ENCODE data around the gene GPATCH11. TPM values are rescaled to one million over a fixed set of nuclear protein-coding genes. Genes with fewer than 3 reads are reported as not detected.

GPATCH11 gene
- total and polyA plus RNA-seq, 3 experiments from 2014 or later = 9.0 to 20.2 (median 17.8) TPM

- Histone ChIP-seq H3K4me1 (ENCODE audit: insufficient read depth, low read length) (no peaks in the 10 kb centered on the region), H3K9me3 (ENCODE audit: low read length) (no peaks in the 10 kb centered on the region), H3K4me3 (ENCODE audit: low read length) (no peak overlapping the region), H3K27me3 (ENCODE audit: insufficient read depth, low read length, poor library complexity, severe bottlenecking) (no peaks in the 10 kb centered on the region), H3K36me3 (ENCODE audit: insufficient read depth, low read length) (peaks cover 15% of the 10 kb centered on the region), H3K27ac (ENCODE audit: low read depth, low read length) (no peak overlapping the region)
- H3K27ac Mint-ChIP-seq = peak overlapping the region in 3 of 8 donors; percentile 5 to 59 (median 38)
- no peaks in the 10 kb centered on the region for H3K4me1 Mint-ChIP-seq
- no peaks in the 10 kb centered on the region for H3K27me3 Mint-ChIP-seq
- ChIA-PET POLR2A (no interaction called here), CTCF (no interaction called here)
- peaks cover 4 to 72% (median 28%) of the 10 kb centered on the region in 3 donors for H3K36me3 Mint-ChIP-seq
- no peaks in the 10 kb centered on the region for H3K9me3 Mint-ChIP-seq
- no peak for DNase-seq
- no peak overlapping the region for H3K4me3 Mint-ChIP-seq
These were observed 26.2 kb downstream of the GPATCH11 start for GRCh38 chr2:37110306-37111212.

- H3K9me3 Mint-ChIP-seq = no peaks in the 10 kb centered on the region
- POLR2A ChIA-PET = interaction anchor here (0.7 kb wide), 1 partner anchor 27 kb away, joined by 3 read pairs; the partner anchor contains the start of gene GPATCH11
- no peaks in the 10 kb centered on the region for H3K27me3 Mint-ChIP-seq
- Histone ChIP-seq H3K36me3 (ENCODE audit: insufficient read depth, low read length) (peaks cover 15% of the 10 kb centered on the region), H3K27ac (ENCODE audit: low read depth, low read length) (no peak overlapping the region), H3K4me1 (ENCODE audit: insufficient read depth, low read length) (no peaks in the 10 kb centered on the region), H3K4me3 (ENCODE audit: low read length) (no peak overlapping the region), H3K9me3 (ENCODE audit: low read length) (no peaks in the 10 kb centered on the region), H3K27me3 (ENCODE audit: insufficient read depth, low read length, poor library complexity, severe bottlenecking) (no peaks in the 10 kb centered on the region)
- CTCF ChIA-PET = no interaction called here
- peaks cover 0 to 5% (median 0%) of the 10 kb centered on the region in 3 donors for H3K4me1 Mint-ChIP-seq
- no peak overlapping the region for H3K4me3 Mint-ChIP-seq
- peaks cover 9 to 71% (median 23%) of the 10 kb centered on the region in 3 donors for H3K36me3 Mint-ChIP-seq
- no peak for DNase-seq
- H3K27ac Mint-ChIP-seq = no peak overlapping the region
These were observed 27.6 kb downstream of the GPATCH11 start for GRCh38 chr2:37111958-37112357.

- Mint-ChIP-seq H3K9me3 (no peaks in the 10 kb centered on the region), H3K36me3 (peaks cover 5 to 68% (median 9%) of the 10 kb centered on the region in 3 donors), H3K4me3 (no peak overlapping the region), H3K4me1 (peaks cover 0 to 7% (median 6%) of the 10 kb centered on the region in 3 donors), H3K27ac (peak overlapping the region in 4 of 8 donors; percentile 3 to 77 (median 29)), H3K27me3 (no peaks in the 10 kb centered on the region)
- CTCF ChIA-PET = no interaction called here
- Histone ChIP-seq H3K9me3 (ENCODE audit: low read length) (no peaks in the 10 kb centered on the region), H3K27ac (ENCODE audit: low read depth, low read length) (no peak overlapping the region), H3K36me3 (ENCODE audit: insufficient read depth, low read length) (peaks cover 10% of the 10 kb centered on the region), H3K4me1 (ENCODE audit: insufficient read depth, low read length) (no peaks in the 10 kb centered on the region), H3K27me3 (ENCODE audit: insufficient read depth, low read length, poor library complexity, severe bottlenecking) (no peaks in the 10 kb centered on the region), H3K4me3 (ENCODE audit: low read length) (no peak overlapping the region)
- DNase-seq = no peak
- POLR2A ChIA-PET = no interaction called here
These were observed 33.2 kb downstream of the GPATCH11 start for GRCh38 chr2:37117566-37117965.

GRCh38 chr2:37119157-37119556 is 34.8 kb downstream of the GPATCH11 start:
- Mint-ChIP-seq H3K27ac (peak overlapping the region in 1 of 8 donors; percentile 77), H3K4me1 (peaks cover 0 to 7% (median 6%) of the 10 kb centered on the region in 3 donors), H3K9me3 (no peaks in the 10 kb centered on the region), H3K27me3 (no peaks in the 10 kb centered on the region), H3K36me3 (peaks cover 5 to 67% (median 7%) of the 10 kb centered on the region in 3 donors), H3K4me3 (no peak overlapping the region)
- ChIA-PET POLR2A (interaction anchor here (0.9 kb wide), 1 partner anchor 83 kb away, joined by 3 read pairs; no protein-coding TSS in a partner anchor), CTCF (no interaction called here)
- H3K36me3 ChIP-seq (ENCODE audit: insufficient read depth, low read length) = peaks cover 10% of the 10 kb centered on the region
- H3K27ac ChIP-seq (ENCODE audit: low read depth, low read length) = no peak overlapping the region
- DNase-seq = no peak
- H3K9me3 ChIP-seq (ENCODE audit: low read length) = no peaks in the 10 kb centered on the region
- no peak overlapping the region for H3K4me3 ChIP-seq (ENCODE audit: low read length)
- no peaks in the 10 kb centered on the region for H3K27me3 ChIP-seq (ENCODE audit: insufficient read depth, low read length, poor library complexity, severe bottlenecking)
- no peaks in the 10 kb centered on the region for H3K4me1 ChIP-seq (ENCODE audit: insufficient read depth, low read length)

- Mint-ChIP-seq H3K27ac (peak overlapping the region in 1 of 8 donors; percentile 24), H3K9me3 (no peaks in the 10 kb centered on the region), H3K4me1 (peaks cover 0 to 11% (median 0%) of the 10 kb centered on the region in 3 donors), H3K36me3 (peaks cover 15 to 77% (median 36%) of the 10 kb centered on the region in 3 donors), H3K4me3 (no peak overlapping the region), H3K27me3 (no peaks in the 10 kb centered on the region)
- H3K4me3 ChIP-seq (ENCODE audit: low read length) = no peak overlapping the region
- ChIA-PET CTCF (no interaction called here), POLR2A (no interaction called here)
- H3K9me3 ChIP-seq (ENCODE audit: low read length) = no peaks in the 10 kb centered on the region
- no peaks in the 10 kb centered on the region for H3K4me1 ChIP-seq (ENCODE audit: insufficient read depth, low read length)
- no peak for DNase-seq
- H3K36me3 ChIP-seq (ENCODE audit: insufficient read depth, low read length) = peaks cover 24% of the 10 kb centered on the region
- H3K27me3 ChIP-seq (ENCODE audit: insufficient read depth, low read length, poor library complexity, severe bottlenecking) = no peaks in the 10 kb centered on the region
- no peak overlapping the region for H3K27ac ChIP-seq (ENCODE audit: low read depth, low read length)
These were observed 41.1 kb downstream of the GPATCH11 start for GRCh38 chr2:37125416-37125815.

- H3K27me3 Mint-ChIP-seq = no peaks in the 10 kb centered on the region
- H3K4me3 Mint-ChIP-seq = no peak overlapping the region
- Histone ChIP-seq H3K27me3 (ENCODE audit: insufficient read depth, low read length, poor library complexity, severe bottlenecking) (no peaks in the 10 kb centered on the region), H3K27ac (ENCODE audit: low read depth, low read length) (no peak overlapping the region), H3K9me3 (ENCODE audit: low read length) (no peaks in the 10 kb centered on the region), H3K4me3 (ENCODE audit: low read length) (no peak overlapping the region), H3K36me3 (ENCODE audit: insufficient read depth, low read length) (peaks cover 37% of the 10 kb centered on the region), H3K4me1 (ENCODE audit: insufficient read depth, low read length) (no peaks in the 10 kb centered on the region)
- POLR2A ChIA-PET = no interaction called here
- H3K4me1 Mint-ChIP-seq = peaks cover 0 to 8% (median 8%) of the 10 kb centered on the region in 3 donors
- CTCF ChIA-PET = interaction anchor here (0.7 kb wide), 1 partner anchor 50 kb away, joined by 3 read pairs; no protein-coding TSS in a partner anchor
- no peak for DNase-seq
- peaks cover 28 to 61% (median 48%) of the 10 kb centered on the region in 3 donors for H3K36me3 Mint-ChIP-seq
- H3K9me3 Mint-ChIP-seq = no peaks in the 10 kb centered on the region
- H3K27ac Mint-ChIP-seq = peak overlapping the region in 1 of 8 donors; percentile 12
These were observed 48.6 kb downstream of the GPATCH11 start for GRCh38 chr2:37132914-37133313.

- ChIA-PET CTCF (no interaction called here), POLR2A (interaction anchor here (0.7 kb wide), 1 partner anchor 50 kb away, joined by 8 read pairs; no protein-coding TSS in a partner anchor)
- no peak for DNase-seq
- H3K4me1 ChIP-seq (ENCODE audit: insufficient read depth, low read length) = no peaks in the 10 kb centered on the region
- Mint-ChIP-seq H3K9me3 (no peaks in the 10 kb centered on the region), H3K27ac (peak overlapping the region in 1 of 8 donors; percentile 26), H3K4me3 (no peak overlapping the region), H3K27me3 (no peaks in the 10 kb centered on the region), H3K4me1 (peaks cover 0 to 6% (median 0%) of the 10 kb centered on the region in 3 donors), H3K36me3 (peaks cover 0 to 72% (median 19%) of the 10 kb centered on the region in 3 donors)
- H3K9me3 ChIP-seq (ENCODE audit: low read length) = no peaks in the 10 kb centered on the region
- H3K36me3 ChIP-seq (ENCODE audit: insufficient read depth, low read length) = peaks cover 8% of the 10 kb centered on the region
- no peaks in the 10 kb centered on the region for H3K27me3 ChIP-seq (ENCODE audit: insufficient read depth, low read length, poor library complexity, severe bottlenecking)
- no peak overlapping the region for H3K27ac ChIP-seq (ENCODE audit: low read depth, low read length)
- H3K4me3 ChIP-seq (ENCODE audit: low read length) = no peak overlapping the region
These were observed 58.2 kb downstream of the GPATCH11 start for GRCh38 chr2:37142546-37142945.

- Histone ChIP-seq H3K4me3 (ENCODE audit: low read length) (no peak overlapping the region), H3K4me1 (ENCODE audit: insufficient read depth, low read length) (no peaks in the 10 kb centered on the region), H3K9me3 (ENCODE audit: low read length) (no peaks in the 10 kb centered on the region), H3K36me3 (ENCODE audit: insufficient read depth, low read length) (peaks cover 11% of the 10 kb centered on the region), H3K27ac (ENCODE audit: low read depth, low read length) (no peak overlapping the region), H3K27me3 (ENCODE audit: insufficient read depth, low read length, poor library complexity, severe bottlenecking) (no peaks in the 10 kb centered on the region)
- no peaks in the 10 kb centered on the region for H3K27me3 Mint-ChIP-seq
- H3K4me1 Mint-ChIP-seq = peaks cover 4 to 13% (median 6%) of the 10 kb centered on the region in 3 donors
- H3K36me3 Mint-ChIP-seq = peaks cover 0 to 73% (median 21%) of the 10 kb centered on the region in 3 donors
- H3K9me3 Mint-ChIP-seq = no peaks in the 10 kb centered on the region
- CTCF ChIA-PET = no interaction called here
- no peak for DNase-seq
- H3K4me3 Mint-ChIP-seq = no peak overlapping the region
- POLR2A ChIA-PET = no interaction called here
- no peak overlapping the region for H3K27ac Mint-ChIP-seq
These were observed 59.7 kb downstream of the GPATCH11 start for GRCh38 chr2:37143974-37144373.

Measured in CD8-positive, alpha-beta memory T cell (primary cell).